ENCODE measurements around the gene COPE. TPM values are rescaled to one million over a fixed set of nuclear protein-coding genes. Genes with fewer than 3 reads are reported as not detected.

The COPE gene
- total RNA-seq, 6 donors from 2014 or later = 124 to 250 (median 191) TPM

DNA sequence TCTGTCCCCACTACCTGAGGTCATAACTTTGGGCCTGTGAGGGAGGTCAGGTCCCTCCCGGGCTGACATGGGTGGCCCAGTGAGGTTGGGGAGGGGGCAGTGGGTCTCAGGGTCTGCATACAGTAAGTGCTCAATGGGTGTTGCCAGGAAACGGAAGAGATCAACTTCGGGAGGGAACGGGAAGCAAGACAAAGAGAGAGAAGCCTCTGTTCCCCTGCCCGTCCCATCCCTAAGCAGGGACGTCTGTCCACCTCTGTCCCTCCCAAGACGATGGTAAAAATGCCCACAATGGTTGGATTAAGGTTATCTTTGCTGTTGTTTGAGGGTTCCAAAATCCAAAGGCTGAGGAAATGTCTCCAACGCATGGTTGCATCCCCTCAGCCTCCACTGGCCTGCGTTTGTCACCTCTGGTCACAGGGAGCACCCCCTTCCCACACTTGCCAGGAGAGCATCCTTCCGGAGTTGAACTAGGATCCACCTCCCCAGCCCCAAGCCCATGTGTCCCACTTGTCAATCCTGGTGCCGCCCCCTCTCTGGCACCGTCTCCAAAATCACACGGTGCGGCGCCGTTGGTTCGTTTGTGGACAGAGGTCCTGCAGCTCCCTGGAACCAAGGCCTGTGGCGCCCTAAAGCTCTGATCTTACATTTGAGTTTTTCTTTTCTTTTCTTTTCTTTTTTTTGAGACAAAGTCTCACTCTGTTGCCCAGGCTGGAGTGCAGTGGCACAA lies 22.6 kb upstream of the COPE start:
- Histone ChIP-seq H3K4me1 (peaks cover 16 to 29% (median 20%) of the 10 kb centered on the region in 4 donors), H3K4me3 (peak overlapping the region in 3 of 4 donors; percentile 65 to 75 (median 71)), H3K27me3 (no peaks in the 10 kb centered on the region), H3K36me3 (no peaks in the 10 kb centered on the region), H3K9me3 (no peaks in the 10 kb centered on the region), H3K27ac (peak overlapping the region in 3 of 4 donors; percentile 44 to 86 (median 46))
- no peak for TF ChIP-seq POLR2AphosphoS5 (IDR thresholded peaks at IDR 0.05)
- TF ChIP-seq CTCF (IDR thresholded peaks at IDR 0.05) = no peak
- TF ChIP-seq EP300 (IDR thresholded peaks at IDR 0.05) = no peak
- TF ChIP-seq POLR2A (IDR thresholded peaks at IDR 0.05) = no peak
- no peak for DNase-seq
- 63 to 64% methylated on average over 17 to 18 of the region's 18 CpGs for WGBS, 2 donors
- no peak for ATAC-seq (ENCODE audit: low FRiP score in 2 of 2)

GRCh38 chr19:18940769-18941627 lies 21.8 kb upstream of the COPE start, which contains the start of gene HOMER3:
TSS of gene HOMER3 (minus strand) at chr19:18941217. CDS start at chr19:18938982, 2,235 bp downstream.
- peaks cover 0 to under 1% (median 0%) of the 10 kb centered on the region in 4 donors for H3K36me3 ChIP-seq
- H3K27ac ChIP-seq = peak within 1 kb of the TSS; percentile 27 to 86 (median 73)
- no peaks in the 10 kb centered on the region for H3K9me3 ChIP-seq
- DNase-seq (peak; percentile 79 to 97), ATAC-seq (ENCODE audit: low FRiP score in 2 of 2) (peak; percentile 78 to 91)
- H3K4me1 ChIP-seq = peaks cover 16 to 29% (median 20%) of the 10 kb centered on the region in 4 donors
- H3K27me3 ChIP-seq = no peaks in the 10 kb centered on the region
- WGBS, 2 donors = 5 to 9% methylated on average over 12 to 14 of the region's 81 CpGs
- TF ChIP-seq CTCF (IDR thresholded peaks at IDR 0.05) (peak in 5 of 6 experiments; percentile 16 to 59 (median 38)), EP300 (IDR thresholded peaks at IDR 0.05) (no peak)
- H3K4me3 ChIP-seq = peak within 1 kb of the TSS; percentile 65 to 78 (median 73)

DNA sequence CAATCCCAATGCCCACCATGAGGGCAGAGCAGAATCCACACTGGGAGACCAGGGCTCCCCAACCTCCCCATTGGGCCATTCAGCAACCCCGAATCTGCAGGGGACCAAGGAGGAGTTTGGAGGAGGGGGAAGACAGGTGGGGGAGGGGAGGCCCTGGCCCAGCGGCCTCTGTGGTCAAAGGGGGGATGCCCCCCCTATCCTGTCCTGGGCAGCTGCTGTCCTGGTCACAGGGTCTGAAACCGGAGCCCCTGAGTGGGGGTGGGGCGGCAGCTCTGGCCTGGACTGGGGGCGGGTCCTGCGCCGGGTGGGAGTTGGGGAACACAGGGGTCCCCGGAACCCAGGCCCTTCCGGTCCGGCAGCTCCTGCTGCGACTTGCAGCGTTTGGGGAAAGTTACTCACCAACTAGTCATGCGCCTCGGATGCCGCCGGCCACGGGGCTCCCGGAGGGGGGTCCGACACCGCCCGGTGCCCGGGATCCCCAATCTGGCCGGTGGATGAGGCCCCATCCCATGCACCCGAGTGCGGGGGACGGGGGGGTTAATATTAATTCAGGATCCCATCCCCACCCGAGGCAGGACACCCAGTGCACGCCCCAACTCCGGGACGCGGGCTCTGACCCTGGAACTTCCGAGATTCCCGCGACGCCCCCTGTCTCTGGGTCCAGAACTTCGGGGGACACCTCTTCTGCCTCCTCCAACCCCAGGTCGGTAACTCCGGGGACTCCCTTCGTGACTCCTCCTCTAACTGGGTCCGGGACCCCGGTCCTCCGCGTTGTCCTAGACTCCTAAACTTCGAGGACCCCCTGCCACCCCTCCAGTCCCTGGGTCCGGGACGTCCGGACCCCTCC lies 21.0 kb upstream of the COPE start:
- ATAC-seq (ENCODE audit: low FRiP score in 2 of 2) (peak; percentile 44 to 71), DNase-seq (peak; percentile 28 to 89)
- Histone ChIP-seq H3K27ac (peak overlapping the region; percentile 27 to 86 (median 73)), H3K36me3 (peaks cover 0 to 7% (median 0%) of the 10 kb centered on the region in 4 donors), H3K4me3 (peak overlapping the region; percentile 65 to 78 (median 73)), H3K9me3 (no peaks in the 10 kb centered on the region), H3K4me1 (peaks cover 16 to 29% (median 20%) of the 10 kb centered on the region in 4 donors), H3K27me3 (no peaks in the 10 kb centered on the region)
- TF ChIP-seq POLR2A (IDR thresholded peaks at IDR 0.05) (peak in 1 of 4 donors; percentile 8), POLR2AphosphoS5 (IDR thresholded peaks at IDR 0.05) (no peak)
- WGBS, 2 donors = 2 to 3% methylated on average over 13 to 23 of the region's 47 CpGs

GRCh38 chr19:18939163-18939562 lies 20.0 kb upstream of the COPE start:
- H3K27ac ChIP-seq = no peak overlapping the region
- H3K4me3 ChIP-seq = no peak overlapping the region
- WGBS, 2 donors = 89 to 93% methylated on average over 3 of the region's 3 CpGs
- H3K36me3 ChIP-seq = peaks cover 0 to 9% (median 0%) of the 10 kb centered on the region in 4 donors
- H3K27me3 ChIP-seq = no peaks in the 10 kb centered on the region
- no peaks in the 10 kb centered on the region for H3K9me3 ChIP-seq
- peaks cover 16 to 29% (median 20%) of the 10 kb centered on the region in 4 donors for H3K4me1 ChIP-seq
- ATAC-seq (ENCODE audit: low FRiP score in 2 of 2) (no peak), DNase-seq (no peak)
- TF ChIP-seq POLR2AphosphoS5 (IDR thresholded peaks at IDR 0.05) = no peak
- TF ChIP-seq EP300 (IDR thresholded peaks at IDR 0.05) = no peak
- no peak for TF ChIP-seq POLR2A (IDR thresholded peaks at IDR 0.05)
- TF ChIP-seq CTCF (IDR thresholded peaks at IDR 0.05) = no peak
